ENCODE measurements around the gene TFPI. TPM values are rescaled to one million over a fixed set of nuclear protein-coding genes. Genes with fewer than 3 reads are reported as not detected.

Gene TFPI
- total and polyA plus RNA-seq, 10 of the 15 experiments (the other 5 are each of a cell fraction or from before 2014, with no cell fraction given) = 0.07 to 0.59 (median 0.34) TPM

GRCh38 chr2:187552381-187552780, 1.9 kb downstream of the TFPI start (continued):
- TF ChIP-seq ZNF687 (IDR thresholded peaks at IDR 0.05) = no peak

GRCh38 chr2:187550857-187551256, 3.4 kb downstream of the TFPI start:
- no peak overlapping the region for H3K4me2 ChIP-seq (ENCODE audit: control insufficient read depth, insufficient read depth)
- BruUV-seq (replicated peaks) = no TSS peak
- RAD21 ChIA-PET (ENCODE audit: unreplicated experiment) = interaction anchor here (1.0 kb wide), 1 partner anchor 30 kb away, joined by 3 read pairs; no protein-coding TSS in a partner anchor

More at GRCh38 chr2:187550857-187551256, 3.4 kb downstream of the TFPI start:
- CTCF ChIA-PET = interaction anchor here (2.6 to 5.7 kb wide), 3 partner anchors 31 to 51 kb away, joined by 6 to 36 read pairs (median 22); no protein-coding TSS in a partner anchor
- no peak overlapping the region for H3K4me3 ChIP-seq
- in situ Hi-C loops (cut with MboI) (no loop called here), intact Hi-C loops (cut with micrococcal nuclease; ENCODE audit: unreplicated experiment) (no loop called here)
- TF ChIP-seq MYC (IDR thresholded peaks at IDR 0.05; ENCODE audit: insufficient read depth, insufficient read length, insufficient replicate concordance, low read length, severe bottlenecking) (no peak), PML (IDR thresholded peaks at IDR 0.05; ENCODE audit: low read length) (no peak), SUZ12 (IDR thresholded peaks at IDR 0.05; ENCODE audit: unreplicated experiment) (no peak), TCF12 (IDR thresholded peaks at IDR 0.05; ENCODE audit: low read depth, low read length) (no peak), POLR2AphosphoS2 (IDR thresholded peaks at IDR 0.05; ENCODE audit: low read depth, low read length) (no peak), CEBPZ (IDR thresholded peaks at IDR 0.05; ENCODE audit: low read depth, low read length) (no peak), STAT3 (IDR thresholded peaks at IDR 0.05; ENCODE audit: low read depth, low read length) (no peak), HCFC1 (IDR thresholded peaks at IDR 0.05; ENCODE audit: low read length) (no peak), STAT1 (conservative IDR thresholded peaks at IDR 0.05) (no peak), CBX3 (IDR thresholded peaks at IDR 0.05; ENCODE audit: borderline replicate concordance, low read depth) (no peak), RB1 (IDR thresholded peaks at IDR 0.05; ENCODE audit: borderline replicate concordance) (no peak), EZH2 (IDR thresholded peaks at IDR 0.05; ENCODE audit: borderline replicate concordance, control insufficient read depth, low read depth, low read length) (no peak)
- POLR2A ChIA-PET = no interaction called here
- H3K27ac ChIP-seq (ENCODE audit: control insufficient read depth, insufficient read depth) = no peak overlapping the region
- WGBS (ENCODE audit: insufficient coverage, insufficient replicate concordance, low lambda C conversion rate, missing lambda C conversion rate) = 5% methylated on average over 1 of the region's 1 CpG
- SMC1A ChIA-PET (ENCODE audit: uncharacterized antibody, unreplicated experiment) = interaction anchor here (0.7 to 6.0 kb wide), 2 partner anchors 19 to 51 kb away, joined by 3 to 32 read pairs; no protein-coding TSS in a partner anchor
- H3K79me2 ChIP-seq (ENCODE audit: control insufficient read depth, insufficient read depth, low read length) = no peaks in the 10 kb centered on the region
- H2AFZ ChIP-seq (ENCODE audit: control insufficient read depth, low read depth, low read length) = no peak overlapping the region
- DNase-seq (ENCODE audit: low read depth, low spot score) (no peak), FAIRE-seq (no peak), ATAC-seq (no peak)
- no peaks in the 10 kb centered on the region for H3K4me1 ChIP-seq (ENCODE audit: control insufficient read depth, insufficient read depth, low read length)
- H3K27me3 ChIP-seq (replicated peaks in 1 of 2; ENCODE audit: control insufficient read depth in 2 of 2, insufficient read depth in 2 of 2, low read length in 1 of 2) = no peaks in the 10 kb centered on the region
- H4K20me1 ChIP-seq (ENCODE audit: control insufficient read depth, insufficient read depth) = no peaks in the 10 kb centered on the region
- no peaks in the 10 kb centered on the region for H3K36me3 ChIP-seq (ENCODE audit: control insufficient read depth in 2 of 2, insufficient read depth in 2 of 2, low read length in 1 of 2)
- no peak overlapping the region for H3K9ac ChIP-seq (ENCODE audit: control insufficient read depth, insufficient read depth, low read length)
- H3K9me3 ChIP-seq (replicated peaks; ENCODE audit: control insufficient read depth, insufficient read depth, low read length) = no peaks in the 10 kb centered on the region

All from GM12878 (cell line).